HepG2 (cell line): ENCODE results near the gene CYB5D1. TPM values are rescaled to one million over a fixed set of nuclear protein-coding genes. Genes with fewer than 3 reads are reported as not detected.
A peak's percentile ranks its signal among the peaks of the same experiment; 100 is the strongest.

ENCODE experiments used
- HDAC2 ChIP-seq: sonication (generic); formaldehyde crosslinking; IDR thresholded peaks from 2 replicates; pipeline ENCODE4 v1.4.0; 2020; ENCODE audit warnings: missing genetic modification reagents
- HNRNPUL1 ChIP-seq: fragments of 200-400 bp; formaldehyde crosslinking; IDR thresholded peaks from 2 replicates; pipeline ENCODE4 v1.6.1; 2017; ENCODE audit warnings: low read depth, mild to moderate bottlenecking, low read length, moderate library complexity
- PLRG1 ChIP-seq: fragments of 450-650 bp; conservative IDR thresholded peaks from 2 replicates; pipeline ENCODE4 v1.6.1; 2016
- SIN3A ChIP-seq: IDR thresholded peaks from 2 replicates; pipeline ENCODE4 v1.6.1; 2011; ENCODE audit warnings: low read depth, mild to moderate bottlenecking, control low read depth, low read length, borderline replicate concordance
- SOX6 ChIP-seq, 2 experiments: fragments of 450-650 bp in 1 of 2; sonication (generic) in 1 of 2; formaldehyde crosslinking in 1 of 2; IDR thresholded peaks; 2 replicates each; pipeline versions ENCODE4 v1.4.0 to v1.6.1; 2017 to 2020; ENCODE audit warnings: antibody characterized with exemption in 1 of 2, mild to moderate bottlenecking in 1 of 2, missing genetic modification reagents in 1 of 2
- SP5 ChIP-seq: IDR thresholded peaks from 2 replicates; pipeline ENCODE4 v1.6.1; 2016; ENCODE audit warnings: low read depth, borderline replicate concordance
- ZNF24 ChIP-seq: fragments of 450-650 bp; IDR thresholded peaks from 2 replicates; pipeline ENCODE4 v1.6.1; 2017; ENCODE audit warnings: antibody characterized with exemption, mild to moderate bottlenecking
- ZNF335 ChIP-seq: sonication (generic); formaldehyde crosslinking; IDR thresholded peaks from 2 replicates; pipeline ENCODE4 v1.4.0; 2020; ENCODE audit warnings: missing genetic modification reagents
- ZNF607 ChIP-seq: sonication (generic); formaldehyde crosslinking; IDR thresholded peaks from 2 replicates; pipeline ENCODE4 v1.5.1; 2020; ENCODE audit warnings: missing genetic modification reagents, mild to moderate bottlenecking, borderline replicate concordance
- ZNF816 ChIP-seq: sonication (generic); formaldehyde crosslinking; IDR thresholded peaks from 2 replicates; pipeline ENCODE4 v1.8.0; 2022; ENCODE audit warnings: missing genetic modification reagents, mild to moderate bottlenecking, borderline replicate concordance
- ZNF879 ChIP-seq: sonication (generic); formaldehyde crosslinking; IDR thresholded peaks from 2 replicates; pipeline ENCODE4 v1.8.1; 2023; ENCODE audit warnings: missing genetic modification reagents
- polyA plus RNA-seq, 8 experiments: library from polyadenylated mRNA; depleted of rRNA in 3 of 8; stranded (reverse) in 7 of 8; unstranded in 1 of 8; fragments of >200 nt; fragmentation: Illumina TruSeq in 4 of 8; extraction: Trizol in 4 of 8; gene quantifications; 2 replicates each; pipeline versions ENCODE4 v1.2.1 to v1.2.3, GENCODE V29; 2011 to 2016; ENCODE audit warnings: low read depth in 4 of 8, missing spikeins in 1 of 8, mixed read lengths in 1 of 8; ENCODE audit not compliant: insufficient read depth in 1 of 8
- total RNA-seq, 5 experiments: library from RNA; depleted of rRNA; stranded (reverse); fragments of >200 nt; fragmentation: Illumina TruSeq; extraction: Trizol; gene quantifications; 2 replicates each; pipeline ENCODE4 v1.2.3, GENCODE V29; 2016; ENCODE audit warnings: low read depth in 1 of 5
- TF ChIP-seq, protein P1 (sequence below): sonication (generic); formaldehyde crosslinking; IDR thresholded peaks from 2 replicates; pipeline ENCODE4 v1.4.0; 2020; ENCODE audit warnings: missing genetic modification reagents
- TF ChIP-seq, protein P2 (sequence below): sonication (generic); formaldehyde crosslinking; IDR thresholded peaks from 2 replicates; pipeline ENCODE4 v1.5.1; 2020; ENCODE audit warnings: missing genetic modification reagents, mild to moderate bottlenecking, borderline replicate concordance
- TF ChIP-seq, protein P3 (sequence below): sonication (generic); formaldehyde crosslinking; IDR thresholded peaks from 2 replicates; pipeline ENCODE4 v1.5.1; 2020; ENCODE audit warnings: missing genetic modification reagents, mild to moderate bottlenecking, borderline replicate concordance
- TF ChIP-seq, protein P4 (sequence below): sonication (generic); formaldehyde crosslinking; IDR thresholded peaks from 2 replicates; pipeline ENCODE4 v1.4.0; 2020; ENCODE audit warnings: missing genetic modification reagents
- TF ChIP-seq, protein P5 (sequence below): sonication (generic); formaldehyde crosslinking; IDR thresholded peaks from 2 replicates; pipeline ENCODE4 v1.4.0; 2020; ENCODE audit warnings: missing genetic modification reagents, borderline replicate concordance
- TF ChIP-seq, protein P6 (sequence below): sonication (generic); formaldehyde crosslinking; IDR thresholded peaks from 2 replicates; pipeline ENCODE4 v1.8.0; 2022; ENCODE audit warnings: missing genetic modification reagents, mild to moderate bottlenecking, inconsistent platforms, borderline replicate concordance

The CYB5D1 gene
- total and polyA plus RNA-seq, 2 of the 13 experiments (the other 11 are each of a cell fraction or from before 2014, with no cell fraction given), result 8.9 to 17.0 TPM

DNA sequence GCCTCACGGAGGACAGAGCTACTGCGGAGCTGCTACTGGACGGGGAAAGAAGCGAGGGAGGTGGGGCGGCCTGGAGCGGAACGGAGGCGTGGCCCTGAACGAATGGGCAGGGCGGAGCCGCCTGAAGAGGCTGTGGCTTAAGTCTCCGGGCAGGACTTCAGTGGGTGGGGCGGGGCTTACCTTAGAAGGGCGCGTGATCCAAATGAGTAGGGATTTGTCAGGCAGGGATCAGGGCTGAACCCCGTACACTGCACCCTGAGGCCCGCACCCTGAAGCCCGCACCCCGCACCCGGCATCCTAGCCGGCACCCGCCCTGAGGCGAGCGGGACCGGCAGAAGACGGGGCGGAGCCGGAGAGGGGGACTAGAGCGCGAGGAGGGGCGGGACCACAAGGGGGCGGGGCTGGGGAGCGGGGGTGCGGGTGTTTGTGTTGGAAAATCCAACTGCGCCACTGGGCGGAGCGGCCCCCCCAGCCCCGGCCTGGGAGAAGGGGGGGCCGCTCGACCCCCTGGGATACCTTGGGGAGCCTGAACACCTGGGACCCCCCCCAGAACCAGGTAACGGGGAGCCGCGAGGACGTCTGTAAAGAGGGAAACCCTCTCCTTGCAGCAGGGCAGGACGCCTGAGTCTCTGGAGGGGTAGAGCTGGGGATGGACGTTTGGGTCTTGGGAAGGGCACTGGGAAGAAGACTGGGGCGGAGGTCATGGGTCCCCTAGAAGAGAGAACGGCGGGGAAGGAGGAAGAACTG is 23.8 kb upstream of the CYB5D1 start, which contains the start of gene KDM6B (continued):
- TF ChIP-seq, protein P1, sequence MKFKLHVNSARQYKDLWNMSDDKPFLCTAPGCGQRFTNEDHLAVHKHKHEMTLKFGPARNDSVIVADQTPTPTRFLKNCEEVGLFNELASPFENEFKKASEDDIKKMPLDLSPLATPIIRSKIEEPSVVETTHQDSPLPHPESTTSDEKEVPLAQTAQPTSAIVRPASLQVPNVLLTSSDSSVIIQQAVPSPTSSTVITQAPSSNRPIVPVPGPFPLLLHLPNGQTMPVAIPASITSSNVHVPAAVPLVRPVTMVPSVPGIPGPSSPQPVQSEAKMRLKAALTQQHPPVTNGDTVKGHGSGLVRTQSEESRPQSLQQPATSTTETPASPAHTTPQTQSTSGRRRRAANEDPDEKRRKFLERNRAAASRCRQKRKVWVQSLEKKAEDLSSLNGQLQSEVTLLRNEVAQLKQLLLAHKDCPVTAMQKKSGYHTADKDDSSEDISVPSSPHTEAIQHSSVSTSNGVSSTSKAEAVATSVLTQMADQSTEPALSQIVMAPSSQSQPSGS (CRISPR knock-in tag), result no peak
- no peak for TF ChIP-seq ZNF335 (CRISPR knock-in tag)
- no peak for TF ChIP-seq HDAC2 (CRISPR knock-in tag)
- no peak for TF ChIP-seq HNRNPUL1
- TF ChIP-seq, protein P2, sequence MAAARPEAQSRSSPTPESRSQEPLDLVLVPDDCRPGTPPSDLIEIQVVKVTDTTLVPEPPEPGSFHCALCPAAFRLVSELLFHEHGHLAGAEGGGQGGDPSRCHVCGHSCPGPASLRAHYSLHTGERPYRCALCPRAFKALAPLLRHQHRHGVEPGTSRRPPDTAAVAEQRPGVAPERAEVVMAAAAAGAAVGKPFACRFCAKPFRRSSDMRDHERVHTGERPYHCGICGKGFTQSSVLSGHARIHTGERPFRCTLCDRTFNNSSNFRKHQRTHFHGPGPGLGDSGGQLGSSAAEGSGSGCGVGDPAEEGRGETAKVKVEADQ (CRISPR knock-in tag), result no peak
- TF ChIP-seq, protein P3, sequence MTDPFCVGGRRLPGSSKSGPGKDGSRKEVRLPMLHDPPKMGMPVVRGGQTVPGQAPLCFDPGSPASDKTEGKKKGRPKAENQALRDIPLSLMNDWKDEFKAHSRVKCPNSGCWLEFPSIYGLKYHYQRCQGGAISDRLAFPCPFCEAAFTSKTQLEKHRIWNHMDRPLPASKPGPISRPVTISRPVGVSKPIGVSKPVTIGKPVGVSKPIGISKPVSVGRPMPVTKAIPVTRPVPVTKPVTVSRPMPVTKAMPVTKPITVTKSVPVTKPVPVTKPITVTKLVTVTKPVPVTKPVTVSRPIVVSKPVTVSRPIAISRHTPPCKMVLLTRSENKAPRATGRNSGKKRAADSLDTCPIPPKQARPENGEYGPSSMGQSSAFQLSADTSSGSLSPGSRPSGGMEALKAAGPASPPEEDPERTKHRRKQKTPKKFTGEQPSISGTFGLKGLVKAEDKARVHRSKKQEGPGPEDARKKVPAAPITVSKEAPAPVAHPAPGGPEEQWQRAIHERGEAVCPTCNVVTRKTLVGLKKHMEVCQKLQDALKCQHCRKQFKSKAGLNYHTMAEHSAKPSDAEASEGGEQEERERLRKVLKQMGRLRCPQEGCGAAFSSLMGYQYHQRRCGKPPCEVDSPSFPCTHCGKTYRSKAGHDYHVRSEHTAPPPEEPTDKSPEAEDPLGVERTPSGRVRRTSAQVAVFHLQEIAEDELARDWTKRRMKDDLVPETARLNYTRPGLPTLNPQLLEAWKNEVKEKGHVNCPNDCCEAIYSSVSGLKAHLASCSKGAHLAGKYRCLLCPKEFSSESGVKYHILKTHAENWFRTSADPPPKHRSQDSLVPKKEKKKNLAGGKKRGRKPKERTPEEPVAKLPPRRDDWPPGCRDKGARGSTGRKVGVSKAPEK (CRISPR knock-in tag), result no peak
- TF ChIP-seq SP5 (CRISPR knock-in tag), result peak; percentile 45; the same call in 1 of the 2 replicates
- TF ChIP-seq, protein P4, sequence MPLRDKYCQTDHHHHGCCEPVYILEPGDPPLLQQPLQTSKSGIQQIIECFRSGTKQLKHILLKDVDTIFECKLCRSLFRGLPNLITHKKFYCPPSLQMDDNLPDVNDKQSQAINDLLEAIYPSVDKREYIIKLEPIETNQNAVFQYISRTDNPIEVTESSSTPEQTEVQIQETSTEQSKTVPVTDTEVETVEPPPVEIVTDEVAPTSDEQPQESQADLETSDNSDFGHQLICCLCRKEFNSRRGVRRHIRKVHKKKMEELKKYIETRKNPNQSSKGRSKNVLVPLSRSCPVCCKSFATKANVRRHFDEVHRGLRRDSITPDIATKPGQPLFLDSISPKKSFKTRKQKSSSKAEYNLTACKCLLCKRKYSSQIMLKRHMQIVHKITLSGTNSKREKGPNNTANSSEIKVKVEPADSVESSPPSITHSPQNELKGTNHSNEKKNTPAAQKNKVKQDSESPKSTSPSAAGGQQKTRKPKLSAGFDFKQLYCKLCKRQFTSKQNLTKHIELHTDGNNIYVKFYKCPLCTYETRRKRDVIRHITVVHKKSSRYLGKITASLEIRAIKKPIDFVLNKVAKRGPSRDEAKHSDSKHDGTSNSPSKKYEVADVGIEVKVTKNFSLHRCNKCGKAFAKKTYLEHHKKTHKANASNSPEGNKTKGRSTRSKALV (CRISPR knock-in tag), result 0 out of 2 replicates have a peak, but pooled peaks have one; percentile 22
- no peak for TF ChIP-seq PLRG1
- TF ChIP-seq, protein P5, sequence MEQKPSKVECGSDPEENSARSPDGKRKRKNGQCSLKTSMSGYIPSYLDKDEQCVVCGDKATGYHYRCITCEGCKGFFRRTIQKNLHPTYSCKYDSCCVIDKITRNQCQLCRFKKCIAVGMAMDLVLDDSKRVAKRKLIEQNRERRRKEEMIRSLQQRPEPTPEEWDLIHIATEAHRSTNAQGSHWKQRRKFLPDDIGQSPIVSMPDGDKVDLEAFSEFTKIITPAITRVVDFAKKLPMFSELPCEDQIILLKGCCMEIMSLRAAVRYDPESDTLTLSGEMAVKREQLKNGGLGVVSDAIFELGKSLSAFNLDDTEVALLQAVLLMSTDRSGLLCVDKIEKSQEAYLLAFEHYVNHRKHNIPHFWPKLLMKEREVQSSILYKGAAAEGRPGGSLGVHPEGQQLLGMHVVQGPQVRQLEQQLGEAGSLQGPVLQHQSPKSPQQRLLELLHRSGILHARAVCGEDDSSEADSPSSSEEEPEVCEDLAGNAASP, result no peak
- TF ChIP-seq ZNF24, result no peak
- no peak for TF ChIP-seq ZNF607 (CRISPR knock-in tag)
- TF ChIP-seq, protein P6, sequence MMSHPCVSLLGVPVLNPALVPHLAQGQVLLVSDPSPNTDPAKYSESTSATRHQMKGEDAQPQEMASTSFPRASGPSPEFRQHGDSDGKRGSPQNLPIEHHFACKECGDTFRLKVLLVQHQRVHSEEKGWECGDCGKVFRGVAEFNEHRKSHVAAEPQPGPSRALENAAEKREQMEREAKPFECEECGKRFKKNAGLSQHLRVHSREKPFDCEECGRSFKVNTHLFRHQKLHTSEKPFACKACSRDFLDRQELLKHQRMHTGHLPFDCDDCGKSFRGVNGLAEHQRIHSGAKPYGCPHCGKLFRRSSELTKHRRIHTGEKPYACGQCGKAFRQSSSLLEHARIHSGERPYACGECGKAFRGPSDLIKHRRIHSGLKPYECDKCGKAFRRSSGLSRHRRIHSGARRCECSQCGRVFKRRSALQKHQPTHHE (CRISPR knock-in tag), result no peak
- peak; percentile 65; the same call in 1 of the 2 replicates for TF ChIP-seq SIN3A
- TF ChIP-seq ZNF879 (CRISPR knock-in tag), result no peak
- TF ChIP-seq SOX6 (IDR thresholded peaks at IDR 0.05), result no peak
- TF ChIP-seq SOX6 (CRISPR knock-in tag; IDR thresholded peaks at IDR 0.05), result 0 out of 2 replicates have a peak, but pooled peaks have one; percentile 34
- TF ChIP-seq ZNF816 (CRISPR knock-in tag), result no peak
